HG02571 (cell line): ENCODE measurements around the gene OOSP4B.
"Not testable (repeated sequence)": the region's sequence is repeated elsewhere in the genome, so short reads cannot be mapped to it uniquely, and the experiment has no call there.

Experiments used
- ATAC-seq: cut with Tn5 transposase; IDR thresholded peaks from one replicate; pipeline ENCODE4 v1.9.1; 2021; ENCODE audit warnings: mild to moderate bottlenecking, moderate library complexity; ENCODE audit not compliant: unreplicated experiment

OOSP4B gene

DNA sequence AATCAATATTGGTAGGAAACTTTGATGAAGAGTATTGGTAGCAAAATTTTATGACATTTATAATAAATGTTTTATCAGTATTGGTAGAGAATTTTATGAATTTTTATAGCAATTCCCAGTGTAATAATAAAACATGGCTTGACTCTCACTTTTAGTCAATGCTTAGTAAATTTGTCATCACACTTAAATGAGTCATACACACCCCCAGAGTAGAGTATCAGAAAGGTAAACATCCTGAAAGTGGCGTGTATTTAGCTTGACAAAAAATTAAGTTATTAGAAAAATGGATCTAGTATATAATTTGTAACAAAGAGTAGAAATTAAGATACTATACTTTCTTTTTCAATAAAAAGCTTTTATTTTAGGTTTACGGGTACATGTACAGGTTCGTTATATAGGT, 42.1 kb downstream of the OOSP4B start:
- ATAC-seq = no peak

GRCh38 chr11:60059521-60060240, 42.7 kb downstream of the OOSP4B start:
- ATAC-seq = no peak

DNA sequence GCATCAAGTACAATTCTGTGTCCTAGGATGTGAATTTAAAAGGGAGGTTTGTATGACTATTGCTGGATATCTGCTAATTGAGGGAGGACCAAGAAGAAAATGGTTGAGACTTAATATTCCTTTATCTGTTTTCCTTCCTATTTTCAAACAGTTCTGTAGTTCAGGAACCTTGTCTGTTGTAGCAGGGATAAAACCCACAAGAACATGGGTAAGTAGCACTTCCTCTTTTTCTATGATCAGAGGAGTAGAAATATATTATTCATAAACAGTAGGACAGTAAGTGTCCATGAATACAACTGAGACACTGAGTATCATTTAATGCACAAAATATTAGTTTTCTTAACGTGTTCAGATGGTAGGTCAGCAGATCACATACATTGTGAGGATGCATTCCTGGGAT, 47.1 kb downstream of the OOSP4B start:
- no peak for ATAC-seq

DNA sequence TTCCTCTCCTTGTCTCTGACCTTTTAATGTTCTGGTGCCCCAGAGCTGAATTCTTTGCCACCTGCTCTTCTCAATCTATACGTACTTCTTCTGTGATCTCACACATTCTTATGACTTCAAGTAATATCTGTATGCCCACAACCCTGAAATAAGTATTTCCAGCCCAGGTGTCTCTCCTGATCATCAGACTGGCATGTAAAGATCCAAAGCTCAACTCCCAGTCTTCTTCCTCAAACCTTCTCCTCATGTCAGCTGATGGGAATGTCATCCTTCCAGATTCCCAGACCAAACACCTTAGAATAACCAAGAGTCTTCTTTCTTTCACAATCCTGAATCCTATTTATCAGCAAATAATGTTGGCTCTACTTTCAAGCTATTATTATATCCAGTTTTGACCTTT, 48.8 kb downstream of the OOSP4B start:
- ATAC-seq = no peak

GRCh38 chr11:60069450-60069849, 52.5 kb downstream of the OOSP4B start:
- no peak for ATAC-seq

DNA sequence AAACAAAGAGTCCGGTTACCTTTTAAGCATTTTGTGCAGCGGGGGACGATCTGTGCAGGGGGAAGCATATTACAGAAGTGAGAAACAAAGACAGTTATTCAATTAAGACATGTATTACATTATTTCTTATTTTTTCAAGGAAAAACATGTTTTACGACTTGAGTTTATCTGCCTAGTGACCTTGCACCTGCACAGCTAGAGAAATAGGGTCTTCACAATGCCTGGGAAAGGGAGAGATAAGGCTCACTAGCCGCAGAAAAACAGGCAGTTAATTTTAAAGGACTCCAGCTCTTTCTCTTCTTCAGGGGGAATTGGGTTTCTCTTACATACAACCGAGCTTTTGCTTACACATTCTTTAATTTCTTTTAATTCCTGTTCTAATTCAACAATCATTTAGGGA, 54.7 kb downstream of the OOSP4B start:
- not testable (repeated sequence) for ATAC-seq

DNA sequence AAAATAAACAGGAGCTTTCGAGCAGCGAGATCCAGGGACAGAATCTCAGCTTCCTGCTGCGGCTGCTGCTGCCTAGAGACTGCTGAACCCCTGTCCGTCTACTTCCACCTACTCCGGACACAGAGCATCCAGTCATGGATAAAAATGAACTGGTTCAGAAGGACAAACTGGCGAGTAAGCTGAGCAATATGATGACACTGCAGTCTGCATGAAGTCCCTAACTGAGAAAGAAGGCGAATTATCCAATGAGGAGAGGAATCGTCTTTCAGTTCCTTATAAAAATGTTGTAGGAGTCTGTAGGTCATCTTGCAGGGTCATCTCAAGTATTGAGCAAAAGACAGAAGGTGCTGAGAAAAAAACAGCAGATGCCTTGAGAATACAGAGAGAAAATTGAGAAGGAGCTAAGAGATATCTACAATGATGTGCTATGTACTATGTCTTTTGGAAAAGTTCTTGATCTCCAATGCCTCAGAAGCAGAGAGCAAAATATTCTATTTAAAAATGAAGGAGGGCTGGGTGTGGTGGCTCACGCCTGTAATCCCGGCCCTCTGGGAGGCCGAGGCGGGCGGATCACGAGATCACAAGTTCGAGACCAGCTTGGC, 60.3 kb downstream of the OOSP4B start:
- ATAC-seq = no peak

DNA sequence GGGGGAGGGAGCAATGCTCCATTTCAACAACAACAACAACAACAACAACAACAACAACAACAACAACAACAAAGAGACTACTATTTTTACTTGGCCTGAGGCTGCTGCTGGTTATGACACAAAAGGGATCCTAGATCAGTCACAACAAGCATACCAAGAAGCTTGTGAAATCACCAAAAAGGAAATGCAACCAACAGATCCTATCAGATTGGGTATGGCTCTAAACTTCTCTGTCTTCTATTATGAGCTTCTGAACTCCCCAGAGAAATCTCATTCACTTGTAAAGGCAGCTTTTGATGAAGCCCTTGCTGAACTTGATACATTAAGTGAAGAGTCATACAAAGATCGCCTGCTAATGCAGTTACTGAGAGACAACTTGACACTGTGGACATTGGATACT, 61.0 kb downstream of the OOSP4B start:
- ATAC-seq = no peak

GRCh38 chr11:60078745-60079144, 61.8 kb downstream of the OOSP4B start:
- no peak for ATAC-seq

DNA sequence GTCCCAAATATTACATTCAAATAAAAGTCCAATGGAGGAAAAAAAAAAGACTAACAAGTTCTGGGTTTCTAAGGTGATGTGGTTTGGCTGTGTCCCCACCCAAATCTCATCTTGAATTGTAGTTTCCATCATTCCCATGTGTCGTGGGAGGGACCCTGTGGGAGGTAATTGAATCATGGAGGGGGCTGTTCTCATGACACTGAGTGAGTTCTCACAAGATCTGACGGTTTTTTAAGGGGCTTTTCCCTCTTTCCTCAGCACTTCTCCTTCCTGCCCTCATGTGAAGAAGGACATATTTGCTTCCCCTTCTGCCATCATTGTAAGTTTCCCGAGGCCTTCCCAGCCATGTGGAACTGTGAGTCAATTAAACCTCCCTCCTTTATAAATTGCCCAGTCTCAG, 63.6 kb downstream of the OOSP4B start:
- ATAC-seq = no peak
